Subcutaneous adipose tissue (tissue), 4 donors: ENCODE measurements around the gene PTPN13. TPM values are rescaled to one million over a fixed set of nuclear protein-coding genes. Genes with fewer than 3 reads are reported as not detected.

ENCODE experiments used
- CTCF ChIP-seq: fragments of 450-650 bp; IDR thresholded peaks from one replicate; pipeline ENCODE4 v1.5.1; 2016; ENCODE audit warnings: low read depth, mild to moderate bottlenecking, control low read depth, antibody characterized with exemption, moderate library complexity
- total RNA-seq, 4 donors: library from RNA; depleted of rRNA; stranded (reverse); fragments of >200 nt; gene quantifications; one replicate each; pipeline ENCODE4 v1.1.0, GENCODE V29; 2016

PTPN13 gene
- total RNA-seq, 4 donors from 2014 or later: 28.6 to 37.5 (median 33.0) TPM

- TF ChIP-seq CTCF: no peak
Observed at GRCh38 chr4:86621435-86621834, 27.3 kb downstream of the PTPN13 start.

DNA sequence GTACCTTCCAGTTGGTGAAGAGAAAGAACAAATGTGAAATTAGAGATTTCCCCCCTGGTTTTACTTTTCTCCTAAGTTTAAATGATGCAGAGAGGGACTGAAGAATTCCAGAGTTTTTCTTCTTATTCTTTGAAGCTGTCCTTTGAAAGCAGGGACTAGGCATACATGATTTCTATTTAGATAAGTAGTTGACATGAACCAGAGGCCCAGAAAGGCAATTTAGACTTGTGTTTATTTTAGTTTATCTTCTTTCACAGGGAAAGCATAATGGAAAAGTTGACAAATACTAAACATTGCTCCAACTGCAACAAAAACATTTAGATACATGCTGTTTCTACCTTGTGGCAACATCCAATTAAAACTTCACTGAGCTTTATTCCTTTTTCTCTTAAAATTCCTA is 32.0 kb downstream of the PTPN13 start:
- TF ChIP-seq CTCF: no peak

DNA sequence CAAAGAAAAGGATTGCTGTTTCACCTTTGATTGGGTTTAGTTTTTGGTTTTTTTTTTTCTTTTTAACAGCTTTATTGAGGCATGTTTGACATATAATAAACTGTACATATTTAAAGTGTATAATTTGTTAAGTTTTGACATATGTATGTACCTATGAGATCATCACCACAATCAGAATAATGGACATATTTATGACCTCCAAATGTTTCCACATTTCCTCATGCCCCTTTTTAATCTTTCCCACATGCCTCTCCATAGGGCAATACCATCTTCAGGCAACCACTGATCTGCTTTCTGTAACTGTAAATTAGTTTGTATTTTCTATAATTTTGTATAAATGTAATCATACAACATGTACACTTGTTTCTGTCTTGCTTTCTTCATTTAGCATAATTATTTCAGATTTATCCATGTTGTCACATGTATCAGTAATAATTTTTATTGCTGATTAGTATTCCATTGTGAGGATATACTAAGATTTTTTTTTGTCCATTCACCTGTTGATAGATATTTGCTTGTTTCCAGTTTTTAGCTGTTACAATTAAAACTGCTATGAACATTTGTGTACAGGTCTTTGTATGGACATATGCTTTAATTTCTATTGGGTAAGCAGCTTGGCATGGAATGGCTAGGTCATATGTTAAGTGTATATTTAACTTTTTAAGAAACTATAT is 33.5 kb downstream of the PTPN13 start:
- no peak for TF ChIP-seq CTCF

- TF ChIP-seq CTCF: no peak
Observed at GRCh38 chr4:86630629-86631028, 36.5 kb downstream of the PTPN13 start.

GRCh38 chr4:86631166-86631565 is 37.1 kb downstream of the PTPN13 start:
- no peak for TF ChIP-seq CTCF

GRCh38 chr4:86633854-86634253 is 39.7 kb downstream of the PTPN13 start:
- no peak for TF ChIP-seq CTCF

- no peak for TF ChIP-seq CTCF
Observed at GRCh38 chr4:86640469-86640868, 46.4 kb downstream of the PTPN13 start.
